Endodermal cell (in vitro differentiated cells): ENCODE measurements around the gene TEX36. TPM values are rescaled to one million over a fixed set of nuclear protein-coding genes. Genes with fewer than 3 reads are reported as not detected.

Source experiments
- DNase-seq: peaks from one replicate; pipeline ENCODE4 v3.0.0-alpha.2; 2017
- H3K27ac ChIP-seq: 2 replicates; pipeline ENCODE4 v1.5.1; 2013; ENCODE audit warnings: mild to moderate bottlenecking, low read depth, low read length, moderate library complexity
- H3K27me3 ChIP-seq: 2 replicates; pipeline ENCODE4 v1.6.1; 2013; ENCODE audit warnings: mild to moderate bottlenecking, low read length, moderate library complexity; ENCODE audit not compliant: insufficient read depth, control insufficient read depth, poor library complexity, severe bottlenecking
- H3K36me3 ChIP-seq: 2 replicates; pipeline ENCODE4 v1.7.0; 2013; ENCODE audit warnings: mild to moderate bottlenecking, low read length, moderate library complexity; ENCODE audit not compliant: control insufficient read depth, insufficient read depth
- H3K4me1 ChIP-seq: one replicate; pipeline ENCODE4 v1.7.0; 2013; ENCODE audit warnings: low read length; ENCODE audit not compliant: control insufficient read depth, insufficient read depth
- H3K4me3 ChIP-seq: 2 replicates; pipeline ENCODE4 v1.5.1; 2013; ENCODE audit warnings: mild to moderate bottlenecking, low read length, moderate library complexity
- H3K9ac ChIP-seq: 2 replicates; pipeline ENCODE4 v1.6.1; 2013; ENCODE audit warnings: mild to moderate bottlenecking, low read length, moderate library complexity; ENCODE audit not compliant: poor library complexity, severe bottlenecking; ENCODE audit errors: extremely low read depth
- H3K9me3 ChIP-seq: 2 replicates; pipeline ENCODE4 v1.6.1; 2013; ENCODE audit warnings: mild to moderate bottlenecking, low read length, moderate library complexity; ENCODE audit not compliant: control insufficient read depth
- H3K27ac Mint-ChIP-seq: 2 replicates; pipeline ENCODE4 v1.8.0; 2020; ENCODE audit warnings: mixed read lengths
- H3K27me3 Mint-ChIP-seq: 2 replicates; pipeline ENCODE4 v1.8.0; 2021; ENCODE audit warnings: mild to moderate bottlenecking, mixed read lengths; ENCODE audit not compliant: insufficient read depth
- H3K36me3 Mint-ChIP-seq: 2 replicates; pipeline ENCODE4 v1.8.0; 2020; ENCODE audit warnings: low read depth, mixed read lengths
- H3K4me1 Mint-ChIP-seq: 2 replicates; pipeline ENCODE4 v1.8.0; 2020; ENCODE audit warnings: mixed read lengths
- H3K4me3 Mint-ChIP-seq: 2 replicates; pipeline ENCODE4 v1.8.0; 2020; ENCODE audit warnings: mild to moderate bottlenecking, moderate library complexity, mixed read lengths
- H3K9me3 Mint-ChIP-seq: 2 replicates; pipeline ENCODE4 v1.8.0; 2020; ENCODE audit warnings: mild to moderate bottlenecking, mixed read lengths
- CTCF ChIP-seq: fragments of 200-600 bp; sonication (generic); conservative IDR thresholded peaks from 2 replicates; pipeline ENCODE4 v1.5.0; 2021; ENCODE audit warnings: antibody characterized with exemption, mild to moderate bottlenecking
- WGBS, 2 experiments: methylation state at CpG; one replicate each; pipeline versions ENCODE4 v1.1.5 to v1.1.7; 2013; ENCODE audit warnings: missing lambda C conversion rate in 2 of 2, mixed read lengths in 1 of 2; ENCODE audit not compliant: insufficient coverage in 1 of 2, insufficient read length in 1 of 2; 5-methylcytosine and 5-hydroxymethylcytosine counted together
- total RNA-seq, 2 donors: library from RNA; stranded (reverse); fragmentation: NEBNext Ultra II Directional in 1 of 2; extraction: Animal tissue kit (Norgen Biotek cat#: 25700) in 1 of 2; gene quantifications; 2 replicates in 1 of 2; 3 replicates in 1 of 2; pipeline ENCODE4 v1.2.1, GENCODE V29; 2021

Gene TEX36
- total RNA-seq, 2 donors from 2014 or later: not detected

- no peak overlapping the region for H3K27ac ChIP-seq
- 72 to 95% methylated on average over 3 to 6 of the region's 6 CpGs for WGBS, 2 experiments
- no peaks in the 10 kb centered on the region for H3K9me3 Mint-ChIP-seq
These were observed 45.5 kb downstream of the TEX36 start for GRCh38 chr10:125637496-125637895.

GRCh38 chr10:125634606-125635005 is 48.4 kb downstream of the TEX36 start:
- no peak overlapping the region for H3K4me3 Mint-ChIP-seq
- peaks cover 7% of the 10 kb centered on the region for H3K4me1 Mint-ChIP-seq
- no peak for DNase-seq
- no peak overlapping the region for H3K27ac Mint-ChIP-seq
- no peak overlapping the region for H3K9ac ChIP-seq
- no peaks in the 10 kb centered on the region for H3K36me3 ChIP-seq
- H3K9me3 ChIP-seq: no peaks in the 10 kb centered on the region
- 92 to 100% methylated on average over 5 of the region's 5 CpGs for WGBS, 2 experiments
- H3K36me3 Mint-ChIP-seq: no peaks in the 10 kb centered on the region
- no peaks in the 10 kb centered on the region for H3K9me3 Mint-ChIP-seq
- no peak overlapping the region for H3K4me3 ChIP-seq
- no peaks in the 10 kb centered on the region for H3K27me3 ChIP-seq
- H3K27me3 Mint-ChIP-seq: peaks cover 2% of the 10 kb centered on the region
- H3K27ac ChIP-seq: no peak overlapping the region
- no peaks in the 10 kb centered on the region for H3K4me1 ChIP-seq
- TF ChIP-seq CTCF: no peak

More at GRCh38 chr10:125637496-125637895, 45.5 kb downstream of the TEX36 start:
- peaks cover 7% of the 10 kb centered on the region for H3K4me1 Mint-ChIP-seq
- Histone ChIP-seq H3K4me1 (no peaks in the 10 kb centered on the region), H3K36me3 (no peaks in the 10 kb centered on the region), H3K9ac (no peak overlapping the region), H3K4me3 (no peak overlapping the region), H3K27me3 (no peaks in the 10 kb centered on the region), H3K9me3 (no peaks in the 10 kb centered on the region)
- H3K27ac Mint-ChIP-seq: no peak overlapping the region
- H3K4me3 Mint-ChIP-seq: no peak overlapping the region
- TF ChIP-seq CTCF: no peak
- peaks cover 2% of the 10 kb centered on the region for H3K27me3 Mint-ChIP-seq
- no peak for DNase-seq
- H3K36me3 Mint-ChIP-seq: no peaks in the 10 kb centered on the region

- Mint-ChIP-seq H3K4me3 (no peak overlapping the region), H3K9me3 (no peaks in the 10 kb centered on the region)
These were observed 49.4 kb downstream of the TEX36 start for GRCh38 chr10:125633517-125633999.

More at GRCh38 chr10:125633517-125633999, 49.4 kb downstream of the TEX36 start:
- no peak for TF ChIP-seq CTCF
- Histone ChIP-seq H3K27ac (no peak overlapping the region), H3K4me3 (no peak overlapping the region), H3K36me3 (no peaks in the 10 kb centered on the region), H3K9me3 (no peaks in the 10 kb centered on the region), H3K9ac (no peak overlapping the region), H3K27me3 (no peaks in the 10 kb centered on the region), H3K4me1 (no peaks in the 10 kb centered on the region)
- Mint-ChIP-seq H3K4me1 (peaks cover 6% of the 10 kb centered on the region), H3K27ac (no peak overlapping the region), H3K27me3 (peaks cover 1% of the 10 kb centered on the region), H3K36me3 (no peaks in the 10 kb centered on the region)
- DNase-seq: no peak
- 90 to 93% methylated on average over 12 to 13 of the region's 13 CpGs for WGBS, 2 experiments
